A549 (cell line): ENCODE measurements around the gene TBX2.

Source experiments
- PHF8 ChIP-seq: fragments of 200-600 bp; sonication (generic); IDR thresholded peaks from 2 replicates; pipeline ENCODE4 v1.6.1; 2016; ENCODE audit warnings: low read depth, mild to moderate bottlenecking, antibody characterized with exemption, moderate library complexity, borderline replicate concordance
- POLR2A ChIP-seq: IDR thresholded peaks from 2 replicates; pipeline ENCODE4 v1.6.1; 2012; ENCODE audit warnings: mild to moderate bottlenecking, low read length
- RFX5 ChIP-seq: fragments of 450-650 bp; IDR thresholded peaks from 2 replicates; pipeline ENCODE4 v1.7.1; 2014; ENCODE audit warnings: antibody characterized with exemption, mild to moderate bottlenecking, moderate library complexity

DNA sequence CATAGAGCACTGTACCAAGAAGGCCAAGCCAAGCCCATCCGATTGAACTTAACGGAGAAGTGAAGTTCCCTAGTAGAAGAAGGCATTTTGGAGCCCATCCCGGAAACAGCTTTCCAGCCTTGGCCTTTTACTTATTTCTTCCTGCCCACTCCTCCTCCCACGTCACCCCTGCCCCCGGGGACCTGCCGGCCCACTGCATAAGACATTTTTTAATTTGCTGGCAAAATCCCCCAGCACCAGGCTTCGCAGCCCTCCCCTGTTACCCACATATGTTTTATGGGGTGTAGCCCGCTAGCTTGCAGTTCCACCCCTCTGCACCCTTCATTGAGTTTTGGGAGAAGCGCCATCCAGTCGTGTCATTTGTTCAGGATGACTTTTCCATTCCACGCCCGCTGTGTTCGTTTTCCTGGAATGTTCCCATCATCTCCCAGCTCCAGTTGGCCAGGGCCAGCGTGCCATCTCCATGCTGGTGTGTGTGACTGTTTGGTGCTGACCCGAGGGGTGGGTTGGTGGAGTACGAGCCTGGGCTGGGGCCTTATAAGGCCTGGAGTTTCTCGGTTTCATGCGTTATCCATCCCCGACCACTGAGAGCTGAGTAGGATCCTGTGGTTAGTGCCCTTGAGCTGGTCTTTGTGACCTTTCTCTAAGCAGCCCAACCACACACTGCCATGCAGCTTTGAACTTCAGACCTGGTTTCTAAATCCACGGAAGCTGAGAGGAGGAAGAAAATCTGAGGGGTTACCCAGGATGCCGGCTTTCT is 20.0 kb upstream of the TBX2 start:
- TF ChIP-seq PHF8 (no peak), POLR2A (no peak), RFX5 (no peak)
